Measurements from ENCODE around the gene EEF1AKMT3. TPM values are rescaled to one million over a fixed set of nuclear protein-coding genes. Genes with fewer than 3 reads are reported as not detected.

The EEF1AKMT3 gene
- total and polyA plus RNA-seq, 2 of the 4 experiments (the other 2 are of a cell fraction): 3.2 to 8.1 TPM

GRCh38 chr12:57741413-57741789 lies 31.0 kb upstream of the EEF1AKMT3 start:
- Histone ChIP-seq H3K36me3 (ENCODE audit: control insufficient read depth, insufficient read depth, low read length) (peaks cover 1% of the 10 kb centered on the region; the same call in 1 of the 2 replicates), H3K9me3 (ENCODE audit: control insufficient read depth, insufficient read depth, low read length) (peaks cover 2% of the 10 kb centered on the region; the same call in 1 of the 2 replicates), H3K9me1 (ENCODE audit: insufficient read depth, low read length) (peaks cover 6% of the 10 kb centered on the region), H2AK5ac (ENCODE audit: low read depth, low read length) (no peak overlapping the region), H3K4me3 (ENCODE audit: insufficient read depth, low read depth, low read length) (no peak overlapping the region), H3K27ac (ENCODE audit: insufficient read depth, low read length) (no peak overlapping the region), H3K4ac (ENCODE audit: low read depth, low read length) (no peak overlapping the region), H4K91ac (ENCODE audit: insufficient read depth, low read depth, low read length) (no peak overlapping the region), H4K5ac (ENCODE audit: low read depth, low read length) (no peak overlapping the region), H3K14ac (replicated peaks; ENCODE audit: low read depth, low read length) (no peak overlapping the region), H2BK120ac (ENCODE audit: low read depth, low read length) (no peak overlapping the region), H3K4me2 (ENCODE audit: low read depth, low read length) (no peak overlapping the region), H3K27me3 (ENCODE audit: control insufficient read depth, insufficient read depth, low read length) (peaks cover 55% of the 10 kb centered on the region), H2AFZ (replicated peaks; ENCODE audit: low read length, poor library complexity) (no peak overlapping the region), H3K18ac (ENCODE audit: low read depth, low read length) (no peak overlapping the region), H3K9ac (ENCODE audit: low read depth, low read length) (no peak overlapping the region), H3K23ac (ENCODE audit: low read depth, low read length) (no peak overlapping the region), H3K79me1 (ENCODE audit: low read depth in 1 of 2, low read length in 2 of 2) (peaks cover 10 to 19% of the 10 kb centered on the region in 2 experiments; a peak in 3 of 4 replicates), H3K4me1 (ENCODE audit: control insufficient read depth, insufficient read depth, low read length) (peaks cover 6% of the 10 kb centered on the region), H2AK9ac (replicated peaks; ENCODE audit: low read depth, low read length, poor library complexity) (no peak overlapping the region), H2BK15ac (ENCODE audit: low read depth, low read length) (no peak overlapping the region), H2BK20ac (ENCODE audit: low read depth, low read length) (no peak overlapping the region), H4K20me1 (ENCODE audit: insufficient read depth, low read length) (0 out of 2 replicates have a peak, but pooled peaks cover 3% of the 10 kb centered on the region), H2BK5ac (ENCODE audit: low read depth, low read length, poor library complexity, severe bottlenecking) (no peak overlapping the region), H4K8ac (ENCODE audit: low read depth in 2 of 2, low read length in 2 of 2) (no peak overlapping the region), H3K56ac (ENCODE audit: extremely low read depth, insufficient read depth, low read length) (no peak overlapping the region)
- no peak for ATAC-seq (ENCODE audit: low read depth)
- intact Hi-C loops (cut with micrococcal nuclease) (no loop called here), dilution Hi-C loops (cut with HindIII; ENCODE audit: low sequenced_read_pairs, unreplicated experiment) (no loop called here), in situ Hi-C loops (cut with MboI; ENCODE audit: low sequenced_read_pairs) (no loop called here)
- POLR2A ChIA-PET (ENCODE audit: unreplicated experiment): no interaction called here
- CTCF ChIA-PET: no interaction called here
- BruUV-seq (replicated peaks): no TSS peak
- no CpG with 5 or more reads among the region's 1 CpG for WGBS, 2 experiments (ENCODE audit: extremely low coverage in 2 of 2, insufficient read length in 1 of 2)
- no peak for TF ChIP-seq FOS (IDR thresholded peaks at IDR 0.05; ENCODE audit: low read depth, low read length)
- no peak for TF ChIP-seq CEBPB (IDR thresholded peaks at IDR 0.05; ENCODE audit: low read depth, low read length)
- no peak for TF ChIP-seq SMC3 (IDR thresholded peaks at IDR 0.05; ENCODE audit: low read depth, low read length)
- TF ChIP-seq ELK1 (IDR thresholded peaks at IDR 0.05; ENCODE audit: borderline replicate concordance, low read depth, low read length): no peak
- no peak for TF ChIP-seq RCOR1 (IDR thresholded peaks at IDR 0.05; ENCODE audit: insufficient replicate concordance, low read length)
- no peak for TF ChIP-seq POLR2A (IDR thresholded peaks at IDR 0.05; ENCODE audit: low read depth, low read length)
- no peak for TF ChIP-seq BHLHE40 (IDR thresholded peaks at IDR 0.05; ENCODE audit: low read depth, low read length)
- no peak for TF ChIP-seq CHD1 (IDR thresholded peaks at IDR 0.05; ENCODE audit: low read depth, low read length)
- TF ChIP-seq MAZ (IDR thresholded peaks at IDR 0.05; ENCODE audit: borderline replicate concordance, low read depth, low read length): no peak
- TF ChIP-seq NFE2L2 (IDR thresholded peaks at IDR 0.05; ENCODE audit: low read depth, low read length): no peak
- TF ChIP-seq CTCF (conservative IDR thresholded peaks at IDR 0.05; ENCODE audit: low read depth, low read length): no peak
- TF ChIP-seq MAFK (IDR thresholded peaks at IDR 0.05; ENCODE audit: low read depth, low read length): no peak
- no peak for TF ChIP-seq USF2 (IDR thresholded peaks at IDR 0.05; ENCODE audit: low read depth, low read length)
- no peak for TF ChIP-seq RAD21 (IDR thresholded peaks at IDR 0.05; ENCODE audit: low read length)
- TF ChIP-seq MXI1 (IDR thresholded peaks at IDR 0.05; ENCODE audit: borderline replicate concordance, low read depth, low read length): no peak
- no peak for TF ChIP-seq RFX5 (IDR thresholded peaks at IDR 0.05; ENCODE audit: low read depth, low read length)
- DNase-seq: no peak
